ENCODE measurements around the gene TIMP3. TPM values are rescaled to one million over a fixed set of nuclear protein-coding genes. Genes with fewer than 3 reads are reported as not detected.

The TIMP3 gene
- total RNA-seq (2.0 and 8.7 TPM in 2 replicates), polyA plus RNA-seq (0.22 and 0.27 TPM in 2 replicates), polyA minus RNA-seq (0.22 and 0.53 TPM in 2 replicates), Bru-seq, nascent RNA (percentile 27 among the genes with signal in this experiment), BruChase-seq, experiment 1, labeled RNA remaining after a 6-hour chase (percentile 46 among the genes with signal in this experiment), BruChase-seq, experiment 2, labeled RNA remaining after a 2-hour chase (percentile 32 among the genes with signal in this experiment)
- polyA plus RNA-seq (2011; cell fraction: cytosol; rRNA removed) = 0.18 TPM in 2 replicates
- 0.16 and 0.18 TPM in 2 replicates for polyA plus RNA-seq (2011; cell fraction: nucleus; rRNA removed)
- polyA plus RNA-seq (2012) = 0.04 and 0.05 TPM in 2 replicates
- 3.3 TPM for polyA minus RNA-seq (2011; cell fraction: cytosol; rRNA and poly(A)+ RNA removed)
- 0.10 and 0.14 TPM in 2 replicates for polyA minus RNA-seq (2011; cell fraction: nucleus; rRNA and poly(A)+ RNA removed)
- long read RNA-seq, full-length matches to known transcripts = 23 of 32 reads
- long read RNA-seq, partial matches to known transcripts = 9 of 32 reads
- long read RNA-seq, other reads (novel, unspliced or antisense) = 0 of 32 reads

DNA sequence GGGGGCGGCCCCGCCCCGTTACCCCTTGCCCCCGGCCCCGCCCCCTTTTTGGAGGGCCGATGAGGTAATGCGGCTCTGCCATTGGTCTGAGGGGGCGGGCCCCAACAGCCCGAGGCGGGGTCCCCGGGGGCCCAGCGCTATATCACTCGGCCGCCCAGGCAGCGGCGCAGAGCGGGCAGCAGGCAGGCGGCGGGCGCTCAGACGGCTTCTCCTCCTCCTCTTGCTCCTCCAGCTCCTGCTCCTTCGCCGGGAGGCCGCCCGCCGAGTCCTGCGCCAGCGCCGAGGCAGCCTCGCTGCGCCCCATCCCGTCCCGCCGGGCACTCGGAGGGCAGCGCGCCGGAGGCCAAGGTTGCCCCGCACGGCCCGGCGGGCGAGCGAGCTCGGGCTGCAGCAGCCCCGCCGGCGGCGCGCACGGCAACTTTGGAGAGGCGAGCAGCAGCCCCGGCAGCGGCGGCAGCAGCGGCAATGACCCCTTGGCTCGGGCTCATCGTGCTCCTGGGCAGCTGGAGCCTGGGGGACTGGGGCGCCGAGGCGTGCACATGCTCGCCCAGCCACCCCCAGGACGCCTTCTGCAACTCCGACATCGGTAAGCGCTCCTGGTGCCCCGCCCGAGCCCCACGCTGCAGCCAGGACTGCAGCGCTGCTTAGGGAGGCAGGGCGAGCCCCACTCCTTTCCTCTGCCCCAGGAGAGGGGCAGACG, at the start of gene TIMP3:
TIMP3 (plus strand) TSS at position 169 of the 700 bp plus-strand sequence; CDS start at position 466, 297 bp downstream.
- H4K20me1 ChIP-seq (replicated peaks; ENCODE audit: control insufficient read depth, extremely low read depth, insufficient read depth, low read length) = no peaks in the 10 kb centered on the region
- no peak within 1 kb of the TSS for H3K4me2 ChIP-seq (ENCODE audit: insufficient read depth, low read length)
- H3K9me1 ChIP-seq (replicated peaks; ENCODE audit: control insufficient read depth, extremely low read depth, insufficient read depth, low read length) = no peaks in the 10 kb centered on the region
- H3K9ac ChIP-seq (replicated peaks; ENCODE audit: extremely low read depth, insufficient read depth, low read length) = no peak within 1 kb of the TSS
- DNase-seq (ENCODE audit: low read depth, low spot score) = no peak
- H3K27ac ChIP-seq (ENCODE audit: insufficient read depth, low read depth, low read length) = no peak within 1 kb of the TSS
- intact Hi-C loops (cut with micrococcal nuclease) = loop anchor here (2.0 kb wide), 1 partner anchor 185 kb away; no protein-coding TSS in a partner anchor
- CTCF ChIA-PET = interaction anchor here (0.9 kb wide), 1 partner anchor 273 kb away, joined by 3 read pairs; no protein-coding TSS in a partner anchor
- H3K79me2 ChIP-seq (ENCODE audit: control insufficient read depth, insufficient read depth, low read length) = no peaks in the 10 kb centered on the region
- no peaks in the 10 kb centered on the region for H3K36me3 ChIP-seq (ENCODE audit: control insufficient read depth in 2 of 2, extremely low read depth in 1 of 2, insufficient read depth in 2 of 2, low read length in 2 of 2)
- dilution Hi-C loops (cut with MboI; ENCODE audit: extremely low pct_ligation_motif_present, low sequenced_read_pairs) = no loop called here
- POLR2A ChIA-PET = no interaction called here
- H3K4me3 ChIP-seq (replicated peaks in 1 of 3; ENCODE audit: insufficient read depth in 1 of 3, low read depth in 1 of 3, low read length in 3 of 3) = no peak within 1 kb of the TSS
- no peak within 1 kb of the TSS for H2AFZ ChIP-seq (ENCODE audit: low read depth, low read length)
- H3K9me3 ChIP-seq (replicated peaks; ENCODE audit: control insufficient read depth, insufficient read depth, low read length) = no peaks in the 10 kb centered on the region
- BruUV-seq (replicated peaks) = TSS peak; percentile 45
- TF ChIP-seq POLR2A (IDR thresholded peaks at IDR 0.05; ENCODE audit: low read depth, low read length) (no peak), MYC (IDR thresholded peaks at IDR 0.05; ENCODE audit: low read depth, low read length) (no peak), JUN (IDR thresholded peaks at IDR 0.05; ENCODE audit: borderline replicate concordance, insufficient read depth, insufficient read length, low read depth) (no peak), GATA2 (IDR thresholded peaks at IDR 0.05; ENCODE audit: insufficient read depth, insufficient read length, low read depth, low read length) (no peak), CTCF (IDR thresholded peaks at IDR 0.05; ENCODE audit: extremely low read depth in 1 of 2, insufficient read depth in 1 of 2, low read depth in 1 of 2, low read length in 2 of 2) (no peak), EZH2 (IDR thresholded peaks at IDR 0.05; ENCODE audit: borderline replicate concordance, low read depth, low read length, severe bottlenecking) (peak; percentile 33)
- TF ChIP-seq, protein P1, sequence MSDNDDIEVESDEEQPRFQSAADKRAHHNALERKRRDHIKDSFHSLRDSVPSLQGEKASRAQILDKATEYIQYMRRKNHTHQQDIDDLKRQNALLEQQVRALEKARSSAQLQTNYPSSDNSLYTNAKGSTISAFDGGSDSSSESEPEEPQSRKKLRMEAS (IDR thresholded peaks at IDR 0.05; ENCODE audit: insufficient read depth, insufficient read length) = no peak
- peaks cover 9 to 12% of the 10 kb centered on the region in 2 experiments for H3K27me3 ChIP-seq (ENCODE audit: control insufficient read depth in 2 of 2, insufficient read depth in 2 of 2, low read length in 2 of 2)
- FAIRE-seq = no peak
- no peaks in the 10 kb centered on the region for H3K4me1 ChIP-seq (ENCODE audit: control insufficient read depth, extremely low read depth, insufficient read depth, low read length)
